CD4-positive, CD25-positive, alpha-beta regulatory T cell (primary cell): Measurements from ENCODE around the gene NAA35. TPM values are rescaled to one million over a fixed set of nuclear protein-coding genes. Genes with fewer than 3 reads are reported as not detected.

ENCODE experiments used
- polyA plus RNA-seq, 4 donors: library from polyadenylated mRNA; unstranded; fragments of 300-500 nt; fragmentation: Illumina TruSeq; gene quantifications; one replicate each; pipeline ENCODE4 v1.2.3, GENCODE V29; 2021
- total RNA-seq: library from RNA; stranded (reverse); gene quantifications from one replicate; pipeline ENCODE4 v1.2.3, GENCODE V29; 2022

The NAA35 gene
- total and polyA plus RNA-seq, 5 donors from 2014 or later: 12.3 to 21.6 (median 15.9) TPM

Other genes with a start within 250 kb of the NAA35 start
- 55.6 TPM for gene AGTPBP1, start 199.2 kb upstream of the NAA35 start, total RNA-seq
- gene AGTPBP1, start 199.2 kb upstream of the NAA35 start, polyA plus RNA-seq: 10 to 100 TPM; 21.1 to 24.7 (median 23.3) TPM
- gene GOLM1, start 158.4 kb downstream of the NAA35 start, total RNA-seq: 0.52 TPM
- gene GOLM1, start 158.4 kb downstream of the NAA35 start, polyA plus RNA-seq: under 1 TPM; 0.23 to 0.50 (median 0.40) TPM